GM19023 (cell line): ENCODE results near the gene TIE1.

ENCODE experiments used
- ATAC-seq: cut with Tn5 transposase; IDR thresholded peaks from one replicate; pipeline ENCODE4 v1.9.1; 2021; ENCODE audit warnings: mild to moderate bottlenecking, moderate library complexity; ENCODE audit not compliant: unreplicated experiment

TIE1 gene

GRCh38 chr1:43292679-43293078 is 8.1 kb upstream of the TIE1 start:
- no peak for ATAC-seq

GRCh38 chr1:43293176-43293575 is 7.6 kb upstream of the TIE1 start:
- no peak for ATAC-seq

GRCh38 chr1:43293896-43294760 is 6.7 kb upstream of the TIE1 start:
- ATAC-seq = no peak

- ATAC-seq = no peak
Observed at GRCh38 chr1:43294761-43295160, 6.0 kb upstream of the TIE1 start.

- ATAC-seq = no peak
Observed at GRCh38 chr1:43296207-43296606, 4.6 kb upstream of the TIE1 start.

GRCh38 chr1:43298055-43298454 is 2.7 kb upstream of the TIE1 start:
- no peak for ATAC-seq

GRCh38 chr1:43299101-43299500 is 1.7 kb upstream of the TIE1 start:
- no peak for ATAC-seq

- ATAC-seq = no peak
Observed at GRCh38 chr1:43302201-43302600, 1.4 kb downstream of the TIE1 start.

- no peak for ATAC-seq
Observed at GRCh38 chr1:43302721-43303470, 2.1 kb downstream of the TIE1 start.

GRCh38 chr1:43303471-43304313 is 2.9 kb downstream of the TIE1 start:
- ATAC-seq = no peak

- ATAC-seq = no peak
Observed at GRCh38 chr1:43304314-43304681, 3.5 kb downstream of the TIE1 start.

- no peak for ATAC-seq
Observed at GRCh38 chr1:43304771-43305300, 4.1 kb downstream of the TIE1 start.

GRCh38 chr1:43305461-43305860 is 4.7 kb downstream of the TIE1 start:
- ATAC-seq = no peak

- ATAC-seq = no peak
Observed at GRCh38 chr1:43305926-43306687, 5.3 kb downstream of the TIE1 start.

- no peak for ATAC-seq
Observed at GRCh38 chr1:43306688-43307457, 6.1 kb downstream of the TIE1 start.

GRCh38 chr1:43307458-43308158 is 6.8 kb downstream of the TIE1 start:
- no peak for ATAC-seq

- ATAC-seq = no peak
Observed at GRCh38 chr1:43308635-43309404, 8.0 kb downstream of the TIE1 start.

- no peak for ATAC-seq
Observed at GRCh38 chr1:43309405-43310025, 8.7 kb downstream of the TIE1 start.
